SU-DHL-6 (cell line): ENCODE measurements around the gene RAI14.

Experiments used
- H2AFZ ChIP-seq: fragments of 200-600 bp; sonication (generic); 2 replicates; pipeline ENCODE4 v1.6.1; 2014; ENCODE audit warnings: low read depth, mild to moderate bottlenecking, moderate library complexity, mixed read lengths, antibody characterized with exemption, low read length; ENCODE audit not compliant: severe bottlenecking
- H3F3A ChIP-seq: fragments of 200-600 bp; shearing (Covaris generic); 2 replicates; pipeline ENCODE4 v1.6.0; 2016; ENCODE audit warnings: antibody characterized with exemption, mild to moderate bottlenecking; ENCODE audit not compliant: insufficient read depth
- H3K27ac ChIP-seq: fragments of 200-600 bp; sonication (generic); 2 replicates; pipeline ENCODE4 v1.5.1; 2016; ENCODE audit warnings: low read depth, mild to moderate bottlenecking, low read length, moderate library complexity, mixed read lengths
- H3K27me3 ChIP-seq: fragments of 200-600 bp; sonication (generic), shearing (Covaris generic); 2 replicates; pipeline ENCODE4 v1.6.0; 2014; ENCODE audit warnings: mild to moderate bottlenecking, low read length
- H3K36me3 ChIP-seq: fragments of 200-600 bp; sonication (generic); 2 replicates; pipeline ENCODE4 v1.6.1; 2014; ENCODE audit warnings: mild to moderate bottlenecking, low read length, mixed read lengths
- H3K4me2 ChIP-seq: fragments of 300-600, 200-600 bp; shearing (Covaris generic), sonication (generic); 2 replicates; pipeline ENCODE4 v1.6.0; 2014; ENCODE audit warnings: low read length, low read depth, mild to moderate bottlenecking; ENCODE audit not compliant: poor library complexity, severe bottlenecking
- H3K4me3 ChIP-seq: fragments of 200-600 bp; sonication (generic); 2 replicates; pipeline ENCODE4 v1.5.1; 2014; ENCODE audit warnings: antibody characterized with exemption, low read length, mild to moderate bottlenecking, mixed read lengths; ENCODE audit not compliant: insufficient read depth, poor library complexity, severe bottlenecking
- H3K79me2 ChIP-seq: fragments of 200-600 bp; sonication (generic); 2 replicates; pipeline ENCODE4 v1.6.1; 2014; ENCODE audit warnings: mild to moderate bottlenecking, low read length, moderate library complexity; ENCODE audit not compliant: insufficient read depth
- H3K9ac ChIP-seq: fragments of 200-600 bp; sonication (generic); 2 replicates; pipeline ENCODE4 v1.7.0; 2014; ENCODE audit warnings: mild to moderate bottlenecking, low read length
- H3K9me2 ChIP-seq: fragments of 200-600 bp; sonication (generic); replicated peaks from 2 replicates; pipeline ENCODE4 v1.6.1; 2014; ENCODE audit warnings: low read length; ENCODE audit not compliant: insufficient read depth
- H3K9me3 ChIP-seq: fragments of 200-600 bp; sonication (generic); 2 replicates; pipeline ENCODE4 v1.6.1; 2014; ENCODE audit warnings: low read length, mixed read lengths; ENCODE audit not compliant: insufficient read depth
- H4K20me1 ChIP-seq: fragments of 200-600 bp; sonication (generic); 2 replicates; pipeline ENCODE4 v1.6.1; 2014; ENCODE audit warnings: low read depth, mild to moderate bottlenecking, antibody characterized with exemption, low read length, moderate library complexity, mixed read lengths
- EZH2phosphoT487 ChIP-seq: fragments of 200-600 bp; sonication (generic), shearing (Covaris generic); conservative IDR thresholded peaks from 2 replicates; pipeline ENCODE4 v1.6.1; 2018; ENCODE audit warnings: mild to moderate bottlenecking, antibody characterized with exemption, low read length, moderate library complexity, mixed read lengths
- TF ChIP-seq, protein P1 (sequence below): fragments of 200-600 bp; sonication (generic); IDR thresholded peaks from one replicate; pipeline ENCODE4 v1.5.1; 2017; ENCODE audit warnings: antibody characterized with exemption, mild to moderate bottlenecking, low read length, moderate library complexity; ENCODE audit not compliant: insufficient read depth, poor library complexity, severe bottlenecking

The RAI14 gene

DNA sequence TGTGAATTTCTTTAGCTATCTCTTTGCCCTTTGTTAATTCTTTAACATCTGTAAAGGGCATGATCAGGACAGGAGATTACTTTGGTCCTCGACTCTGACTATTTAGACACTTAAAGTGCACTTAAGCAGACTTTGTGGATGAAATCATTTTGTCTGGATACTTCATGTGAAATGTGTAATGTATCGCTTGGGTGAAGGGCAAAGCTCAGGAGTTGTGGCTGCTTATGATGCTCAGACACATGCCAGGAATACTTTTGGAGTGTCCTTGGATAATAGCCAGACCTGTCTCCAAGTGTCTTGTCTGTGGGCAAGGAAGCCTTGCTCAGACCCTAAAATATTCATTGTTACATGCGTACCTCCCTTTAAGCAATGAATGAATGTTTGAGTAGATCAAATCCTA lies 87.8 kb downstream of the RAI14 start:
- no peaks in the 10 kb centered on the region for H3F3A ChIP-seq
- no peaks in the 10 kb centered on the region for H3K9me3 ChIP-seq
- no peaks in the 10 kb centered on the region for H4K20me1 ChIP-seq
- H3K36me3 ChIP-seq = no peaks in the 10 kb centered on the region
- no peak overlapping the region for H3K4me3 ChIP-seq
- no peak overlapping the region for H3K4me2 ChIP-seq
- no peaks in the 10 kb centered on the region; the same call in 1 of the 2 replicates for H3K9me2 ChIP-seq
- no peaks in the 10 kb centered on the region for H3K79me2 ChIP-seq
- no peak overlapping the region for H2AFZ ChIP-seq
- H3K9ac ChIP-seq = no peak overlapping the region
- no peaks in the 10 kb centered on the region for H3K27me3 ChIP-seq
- TF ChIP-seq, protein P1, sequence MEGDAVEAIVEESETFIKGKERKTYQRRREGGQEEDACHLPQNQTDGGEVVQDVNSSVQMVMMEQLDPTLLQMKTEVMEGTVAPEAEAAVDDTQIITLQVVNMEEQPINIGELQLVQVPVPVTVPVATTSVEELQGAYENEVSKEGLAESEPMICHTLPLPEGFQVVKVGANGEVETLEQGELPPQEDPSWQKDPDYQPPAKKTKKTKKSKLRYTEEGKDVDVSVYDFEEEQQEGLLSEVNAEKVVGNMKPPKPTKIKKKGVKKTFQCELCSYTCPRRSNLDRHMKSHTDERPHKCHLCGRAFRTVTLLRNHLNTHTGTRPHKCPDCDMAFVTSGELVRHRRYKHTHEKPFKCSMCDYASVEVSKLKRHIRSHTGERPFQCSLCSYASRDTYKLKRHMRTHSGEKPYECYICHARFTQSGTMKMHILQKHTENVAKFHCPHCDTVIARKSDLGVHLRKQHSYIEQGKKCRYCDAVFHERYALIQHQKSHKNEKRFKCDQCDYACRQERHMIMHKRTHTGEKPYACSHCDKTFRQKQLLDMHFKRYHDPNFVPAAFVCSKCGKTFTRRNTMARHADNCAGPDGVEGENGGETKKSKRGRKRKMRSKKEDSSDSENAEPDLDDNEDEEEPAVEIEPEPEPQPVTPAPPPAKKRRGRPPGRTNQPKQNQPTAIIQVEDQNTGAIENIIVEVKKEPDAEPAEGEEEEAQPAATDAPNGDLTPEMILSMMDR = no peak
- TF ChIP-seq EZH2phosphoT487 = no peak
- H3K27ac ChIP-seq = no peak overlapping the region

DNA sequence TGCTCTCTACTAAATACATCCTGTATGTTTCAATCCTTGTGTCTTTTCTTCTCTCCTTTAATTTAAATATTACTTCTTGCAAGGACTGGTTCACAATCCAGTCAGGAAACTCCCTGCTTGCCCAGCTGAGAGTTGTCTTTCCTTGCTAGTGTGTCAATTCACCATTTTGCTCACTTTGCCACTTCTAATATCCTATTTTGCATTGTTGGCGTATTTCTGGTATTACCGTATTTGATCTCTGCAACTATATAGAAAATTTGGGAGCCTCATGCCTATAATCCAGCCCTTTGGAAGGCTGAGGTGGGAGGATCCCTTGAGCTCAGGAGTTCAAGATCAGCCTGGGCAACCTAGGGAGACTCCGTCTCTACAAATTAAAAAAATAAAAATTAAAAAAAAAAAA lies 92.3 kb downstream of the RAI14 start:
- no peak overlapping the region for H3K27ac ChIP-seq
- no peaks in the 10 kb centered on the region; the same call in 1 of the 2 replicates for H3K9me2 ChIP-seq
- H3K9ac ChIP-seq = no peak overlapping the region
- H3K36me3 ChIP-seq = no peaks in the 10 kb centered on the region
- no peak overlapping the region for H3K4me2 ChIP-seq
- no peak overlapping the region for H3K4me3 ChIP-seq
- TF ChIP-seq EZH2phosphoT487 = no peak
- no peaks in the 10 kb centered on the region for H3K9me3 ChIP-seq
- H3K79me2 ChIP-seq = no peaks in the 10 kb centered on the region
- H2AFZ ChIP-seq = no peak overlapping the region
- H3K27me3 ChIP-seq = no peaks in the 10 kb centered on the region
- no peaks in the 10 kb centered on the region for H3F3A ChIP-seq
- no peaks in the 10 kb centered on the region for H4K20me1 ChIP-seq

DNA sequence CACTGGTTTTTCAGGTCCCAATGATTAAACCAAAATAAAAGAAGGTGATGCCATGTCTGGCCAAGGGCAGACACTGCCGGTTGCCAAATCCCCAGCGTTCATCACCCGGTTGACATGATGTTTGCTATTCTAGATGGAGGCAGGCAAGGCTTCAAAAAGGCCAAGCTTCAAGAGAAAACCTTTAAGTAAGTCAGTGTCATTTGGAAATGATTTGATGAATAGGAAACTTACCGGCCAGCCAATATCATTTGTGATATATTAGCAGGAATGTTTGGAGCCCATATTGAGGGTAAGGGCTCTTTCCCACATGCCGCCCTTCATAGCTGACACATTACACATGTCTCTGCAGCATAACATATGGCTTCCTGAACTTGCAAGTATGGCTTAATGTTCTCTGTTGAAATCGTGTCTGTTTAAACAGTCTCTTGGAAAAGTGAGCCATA lies 93.3 kb downstream of the RAI14 start:
- no peaks in the 10 kb centered on the region for H4K20me1 ChIP-seq
- H3K79me2 ChIP-seq = no peaks in the 10 kb centered on the region
- no peaks in the 10 kb centered on the region for H3K9me3 ChIP-seq
- no peaks in the 10 kb centered on the region for H3K27me3 ChIP-seq
- H3K9ac ChIP-seq = no peak overlapping the region
- H3F3A ChIP-seq = no peaks in the 10 kb centered on the region
- H3K36me3 ChIP-seq = no peaks in the 10 kb centered on the region
- TF ChIP-seq EZH2phosphoT487 = no peak
- TF ChIP-seq, protein P1 = no peak
- no peak overlapping the region for H2AFZ ChIP-seq
- H3K27ac ChIP-seq = no peak overlapping the region
- H3K4me2 ChIP-seq = no peak overlapping the region
- no peaks in the 10 kb centered on the region; the same call in 1 of the 2 replicates for H3K9me2 ChIP-seq
- no peak overlapping the region for H3K4me3 ChIP-seq

- Histone ChIP-seq H2AFZ (no peak overlapping the region), H3K4me3 (no peak overlapping the region), H3K9me3 (no peaks in the 10 kb centered on the region), H3K4me2 (no peak overlapping the region), H3K27ac (no peak overlapping the region), H4K20me1 (no peaks in the 10 kb centered on the region), H3K27me3 (no peaks in the 10 kb centered on the region), H3K36me3 (no peaks in the 10 kb centered on the region), H3K9me2 (no peaks in the 10 kb centered on the region; the same call in 1 of the 2 replicates), H3K9ac (no peak overlapping the region), H3F3A (no peaks in the 10 kb centered on the region), H3K79me2 (no peaks in the 10 kb centered on the region)
- TF ChIP-seq, protein P1 = no peak
- TF ChIP-seq EZH2phosphoT487 = no peak
These were observed 94.1 kb downstream of the RAI14 start for GRCh38 chr5:34750206-34750605.
